ENCODE results near the gene KCNJ1.

The KCNJ1 gene

DNA sequence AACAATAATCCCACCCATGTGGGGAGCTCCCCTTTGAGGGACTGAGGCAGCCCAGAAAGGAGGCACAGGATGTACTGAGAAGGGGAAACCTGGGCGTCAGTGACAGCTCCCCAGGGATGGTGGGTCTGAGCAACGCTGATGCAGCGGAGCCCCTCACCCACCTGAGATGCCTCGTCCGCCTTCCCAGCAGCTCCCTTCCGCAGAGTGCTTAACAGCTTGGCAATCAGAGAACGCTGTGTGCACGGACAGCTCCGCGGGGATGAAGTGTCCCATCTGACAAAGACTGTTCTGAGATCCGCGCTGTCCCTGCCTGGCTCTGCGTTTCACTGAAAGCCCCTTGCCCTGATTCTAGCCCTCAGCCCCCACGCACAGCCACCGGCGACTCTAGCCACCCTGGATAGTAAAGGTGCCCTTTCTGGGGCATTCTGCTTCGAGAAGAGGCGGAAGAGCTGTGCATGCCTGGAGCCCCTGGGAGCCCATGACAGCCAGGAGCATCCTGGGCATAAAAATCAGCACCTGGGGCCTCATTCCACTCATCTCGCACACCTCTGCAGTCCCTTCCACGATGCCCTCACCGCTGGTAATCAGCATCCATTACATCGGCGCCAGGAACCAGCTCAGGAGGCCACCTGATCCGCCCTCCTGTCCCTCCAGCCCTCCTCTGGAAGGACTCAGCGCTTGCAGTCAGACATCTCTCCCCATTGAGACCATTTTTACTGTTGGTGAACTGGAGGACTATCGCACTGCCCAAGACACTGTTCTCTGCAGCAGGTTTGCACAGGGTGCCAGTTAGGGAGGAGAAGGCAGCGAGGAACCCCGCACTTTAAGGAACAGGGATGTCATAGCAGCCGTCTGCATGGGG, 34.8 kb upstream of the KCNJ1 start:
- DNase-seq: no peak

- peak; percentile 53 for DNase-seq
These were observed 33.4 kb upstream of the KCNJ1 start for GRCh38 chr11:128900468-128900867.

- peak; percentile 22 for DNase-seq
These were observed 31.7 kb upstream of the KCNJ1 start for GRCh38 chr11:128898580-128899344.

- no peak for DNase-seq
These were observed 30.7 kb upstream of the KCNJ1 start for GRCh38 chr11:128897826-128898225.

DNA sequence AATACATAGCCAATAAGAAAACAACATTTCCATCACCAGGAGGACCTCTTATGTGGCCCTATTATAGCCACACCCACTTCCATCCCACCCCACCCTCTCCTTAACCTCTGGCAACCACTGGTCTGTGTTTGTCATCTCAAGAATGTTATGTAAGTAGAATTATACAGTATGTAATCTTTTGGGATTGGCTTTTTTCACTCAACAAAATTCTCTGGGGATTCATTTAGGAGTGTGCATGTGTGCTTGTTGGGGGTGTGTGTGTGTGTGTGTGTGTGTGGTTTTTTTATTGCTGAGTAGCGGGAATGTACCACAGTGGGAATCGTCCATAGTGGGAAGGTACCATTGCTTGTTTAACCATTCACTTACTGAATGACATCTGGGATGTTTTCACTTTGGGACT, 29.3 kb upstream of the KCNJ1 start:
- DNase-seq: peak; percentile 14

DNA sequence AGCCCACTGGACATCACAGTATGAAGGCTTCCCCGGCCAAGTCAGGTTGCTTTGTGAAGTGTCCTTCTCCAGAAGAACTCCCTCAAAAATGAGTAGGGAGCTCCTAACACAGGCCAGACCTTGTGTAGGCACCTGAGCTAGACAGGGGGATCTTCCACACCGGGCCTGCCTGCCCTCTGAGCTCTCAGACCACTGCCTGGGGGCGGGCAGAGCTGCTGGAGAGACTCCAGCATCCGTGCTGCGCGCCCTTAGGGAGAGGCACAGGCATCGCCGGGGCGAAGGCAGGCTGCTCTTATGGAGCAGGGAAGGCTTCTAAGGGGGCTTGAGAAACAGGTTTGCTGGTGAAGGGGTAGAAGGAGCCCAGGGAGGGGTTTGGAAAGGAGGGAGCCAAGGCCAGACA, 28.4 kb upstream of the KCNJ1 start:
- no peak for DNase-seq

GRCh38 chr11:128894685-128895084, 27.6 kb upstream of the KCNJ1 start:
- DNase-seq: no peak

GRCh38 chr11:128894286-128894681, 27.2 kb upstream of the KCNJ1 start:
- DNase-seq: no peak

DNA sequence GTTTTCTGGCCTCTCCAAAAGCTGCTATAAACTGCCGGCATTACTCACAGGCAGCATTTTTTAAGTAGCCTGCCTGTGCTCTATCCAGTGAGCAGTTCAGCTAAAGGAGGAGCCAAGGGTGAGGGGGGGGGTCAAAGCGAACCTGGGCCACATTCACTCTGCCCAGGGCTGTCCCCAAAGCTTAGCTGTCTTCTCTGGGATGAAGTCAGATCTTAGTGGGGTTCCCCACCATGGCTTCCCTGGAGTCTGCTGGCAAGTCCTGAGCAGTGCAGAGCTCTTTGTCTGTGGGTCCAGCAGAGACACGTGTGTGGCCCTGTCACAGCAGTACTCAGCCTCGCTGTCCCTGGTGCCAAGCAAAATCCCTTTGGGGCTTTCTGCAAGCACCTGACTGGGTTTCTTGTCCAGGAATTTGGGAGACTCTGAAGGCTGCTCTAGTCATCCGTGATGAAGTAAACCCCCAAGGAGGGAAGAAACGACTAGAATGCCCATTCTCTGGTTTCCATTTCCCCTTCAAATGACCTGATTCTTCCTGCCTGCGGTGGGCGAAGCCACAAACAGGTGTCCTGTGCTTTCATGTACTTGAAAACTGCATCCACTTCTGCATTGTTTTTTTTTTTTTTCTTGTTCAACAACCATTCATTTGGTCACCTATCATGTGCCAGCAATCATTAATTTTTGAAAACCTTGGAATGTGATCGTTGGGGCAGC, 26.6 kb upstream of the KCNJ1 start:
- DNase-seq: no peak

DNA sequence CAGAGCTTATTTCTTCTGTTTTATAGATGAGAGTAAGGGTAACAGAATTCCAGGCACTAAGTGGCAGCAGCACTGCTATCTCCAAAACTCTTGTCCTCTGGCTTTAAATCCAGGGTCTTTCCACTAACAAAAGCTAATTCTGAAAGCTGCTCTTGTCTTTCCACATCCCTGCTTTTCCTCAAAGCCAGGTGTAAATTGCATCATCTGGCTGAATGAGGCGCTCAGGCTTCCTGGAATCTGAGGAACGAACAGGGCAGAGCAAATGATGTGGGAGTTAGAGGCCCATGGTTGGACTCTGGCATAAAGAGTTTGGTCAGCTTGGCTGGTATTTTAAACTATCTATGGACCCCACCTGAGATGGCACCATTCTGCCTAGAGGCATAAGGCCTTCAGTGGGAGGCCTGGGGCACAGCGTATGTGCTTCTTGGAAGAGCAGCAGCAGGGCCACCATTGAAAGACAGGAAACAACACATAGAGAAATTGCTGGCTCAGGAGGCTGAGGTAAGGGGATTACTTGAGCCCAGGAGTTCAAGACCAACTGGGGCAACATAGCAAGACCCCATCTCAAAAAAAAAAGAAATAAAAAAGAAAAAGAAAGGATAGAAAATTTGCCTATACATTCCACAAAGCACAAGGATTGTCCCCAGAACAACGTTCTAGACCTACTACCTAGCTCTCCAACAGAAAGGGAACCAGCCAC, 25.9 kb upstream of the KCNJ1 start:
- DNase-seq: peak; percentile 14

- DNase-seq: no peak
These were observed 24.9 kb upstream of the KCNJ1 start for GRCh38 chr11:128891913-128892398.

DNA sequence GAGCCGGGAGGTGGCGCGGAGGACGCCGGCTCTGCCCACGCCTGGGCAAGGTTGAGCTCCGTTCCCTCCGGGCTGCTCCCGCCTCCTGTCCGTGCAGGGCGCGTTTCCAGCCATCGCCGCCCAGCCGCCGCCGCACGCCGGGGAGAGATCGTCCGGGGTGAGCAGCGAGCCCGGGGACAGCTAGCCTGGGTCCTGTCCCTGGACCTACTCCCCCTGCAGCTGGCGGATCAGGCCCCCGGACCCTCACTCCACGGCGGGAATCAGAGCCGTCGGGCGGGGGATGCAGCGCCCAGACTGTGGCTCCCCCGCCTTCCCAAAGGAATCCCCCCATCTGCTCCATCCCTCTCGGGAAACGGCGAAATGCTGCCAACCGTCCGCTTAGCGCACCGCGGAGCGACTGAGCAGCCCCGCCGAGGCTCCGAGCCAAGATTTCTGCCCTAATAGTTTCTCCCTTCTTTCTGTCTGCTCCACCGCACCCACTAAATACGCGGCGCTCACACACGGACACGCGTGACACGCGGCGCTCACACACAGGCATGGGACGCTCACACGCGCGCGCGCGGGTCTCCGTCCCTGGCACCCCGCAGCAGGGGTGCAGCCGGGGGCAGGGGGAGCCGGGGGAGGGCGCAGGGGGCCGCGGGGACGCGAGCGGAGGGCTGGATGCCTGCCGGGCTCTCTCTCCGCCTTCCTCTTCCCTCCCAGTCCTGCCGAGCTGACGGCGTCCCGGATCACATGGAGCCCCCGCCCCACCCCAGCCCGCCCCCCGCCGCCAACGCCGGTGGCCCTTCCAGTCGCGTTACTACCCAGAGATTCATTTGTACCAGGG, 23.7 kb upstream of the KCNJ1 start, which contains the start of gene KCNJ5:
Gene KCNJ5, plus strand, starts transcription at position 814 of the 826 bp plus-strand sequence. CDS start 19,918 bp downstream, outside the sequence.
- DNase-seq: peak; percentile 61

DNA sequence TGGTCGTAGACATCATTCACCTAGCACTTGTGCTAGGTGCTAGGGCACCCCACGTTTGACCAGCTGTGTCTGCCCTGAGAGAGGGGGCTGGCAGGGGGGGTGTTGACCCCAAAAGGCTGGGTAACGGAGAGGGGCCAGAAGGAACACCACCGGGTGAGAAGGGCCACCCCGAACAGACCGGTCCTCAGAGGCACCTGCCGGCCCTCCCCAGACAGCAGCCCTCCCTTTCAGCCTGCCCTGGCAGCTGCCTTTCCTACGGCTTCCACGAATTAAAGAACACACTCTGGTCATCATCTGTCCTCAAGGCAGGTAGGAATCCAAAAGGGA, 23.1 kb upstream of the KCNJ1 start:
- DNase-seq: no peak

DNA sequence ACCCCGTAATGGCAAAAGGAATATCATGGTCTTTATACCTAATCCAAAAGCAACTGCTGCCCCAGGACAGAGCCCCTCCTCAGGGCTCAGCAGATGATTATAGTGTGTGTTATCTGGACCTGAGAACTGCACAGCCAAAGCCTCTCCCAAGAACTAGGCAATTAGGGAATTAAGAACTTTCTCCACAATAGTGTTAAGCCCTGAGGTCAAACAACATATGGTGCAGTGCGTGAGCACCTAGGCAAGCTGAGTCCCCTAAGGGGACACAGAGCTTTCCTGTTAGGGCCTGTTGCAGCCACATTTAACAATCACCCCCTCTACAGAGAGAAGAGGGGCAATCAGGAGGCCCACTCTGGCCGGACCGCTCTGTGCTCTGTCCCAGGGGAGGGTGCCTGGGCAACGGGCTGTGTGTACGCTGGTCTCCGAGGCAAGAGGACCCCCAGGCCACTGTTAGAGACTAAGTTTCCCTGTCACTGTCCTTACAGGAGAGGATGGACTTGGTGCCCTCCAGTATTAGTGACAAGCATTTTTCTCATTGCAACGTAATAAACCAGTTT, 22.6 kb upstream of the KCNJ1 start:
- peak; percentile 47 for DNase-seq

- no peak for DNase-seq
These were observed 21.2 kb upstream of the KCNJ1 start for GRCh38 chr11:128888034-128888985.

GRCh38 chr11:128886406-128887124, 19.5 kb upstream of the KCNJ1 start:
- peak; percentile 69 for DNase-seq

- peak; percentile 74 for DNase-seq
These were observed 17.7 kb upstream of the KCNJ1 start for GRCh38 chr11:128884703-128885338.

DNA sequence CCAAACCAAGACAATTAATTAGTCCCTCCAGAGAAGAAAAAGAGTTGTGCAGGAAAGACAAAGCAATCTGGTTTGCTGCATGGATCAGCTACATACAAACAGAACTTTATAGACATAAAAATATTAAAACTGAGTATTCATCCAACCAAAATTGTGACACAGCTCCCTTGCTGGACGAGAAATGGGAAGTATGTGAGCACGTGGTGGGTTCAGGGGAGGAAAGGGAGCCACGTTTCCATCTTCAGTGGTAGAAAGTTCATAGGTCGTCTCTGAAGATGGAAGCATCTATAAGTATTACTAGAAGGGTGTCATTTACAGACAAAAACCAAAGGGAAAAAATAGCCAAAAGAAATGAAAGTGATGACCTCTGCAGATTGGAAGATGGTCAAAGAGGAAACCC, 17.0 kb upstream of the KCNJ1 start:
- DNase-seq: no peak

- DNase-seq: no peak
These were observed 15.4 kb upstream of the KCNJ1 start for GRCh38 chr11:128882451-128882850.

All from NCI-H69 (cell line).